Spinal cord (tissue), 10 donors: ENCODE measurements around the gene PLEKHG5. TPM values are rescaled to one million over a fixed set of nuclear protein-coding genes. Genes with fewer than 3 reads are reported as not detected.
"Not testable (repeated sequence)": the region's sequence is repeated elsewhere in the genome, so short reads cannot be mapped to it uniquely, and the experiment has no call there.

Experiments
- DNase-seq, 6 donors: peaks; one replicate each; pipeline versions ENCODE4 v3.0.0 to v3.0.0-alpha.2; 2013 to 2015; ENCODE audit warnings: low spot score in 6 of 6, low read depth in 4 of 6
- H3K27ac ChIP-seq: one replicate; pipeline ENCODE4 v1.5.1; 2013; ENCODE audit warnings: low read depth, low read length, control low read depth
- H3K27me3 ChIP-seq: one replicate; pipeline ENCODE4 v1.6.1; 2013; ENCODE audit warnings: low read length; ENCODE audit not compliant: control insufficient read depth, insufficient read depth
- H3K36me3 ChIP-seq: one replicate; pipeline ENCODE4 v1.6.1; 2013; ENCODE audit warnings: low read length; ENCODE audit not compliant: control insufficient read depth, insufficient read depth
- H3K4me1 ChIP-seq: one replicate; pipeline ENCODE4 v1.6.1; 2013; ENCODE audit warnings: low read length; ENCODE audit not compliant: control insufficient read depth, insufficient read depth
- H3K4me3 ChIP-seq: one replicate; pipeline ENCODE4 v1.5.1; 2013; ENCODE audit warnings: low read depth, low read length, control low read depth
- H3K9me3 ChIP-seq: one replicate; pipeline ENCODE4 v1.6.1; 2013; ENCODE audit warnings: low read length; ENCODE audit not compliant: control insufficient read depth, insufficient read depth
- WGBS: methylation state at CpG from one replicate; pipeline ENCODE4 v1.1.5; 2013; ENCODE audit warnings: missing lambda C conversion rate; ENCODE audit not compliant: insufficient coverage; 5-methylcytosine and 5-hydroxymethylcytosine counted together
- polyA plus RNA-seq, 2 donors: library from polyadenylated mRNA; unstranded; fragments of 120-200 nt; gene quantifications; one replicate each; pipeline ENCODE4 v1.2.1, GENCODE V29; 2013; ENCODE audit not compliant: insufficient read length in 2 of 2
- total RNA-seq, 2 donors: library from RNA; depleted of rRNA in 1 of 2; stranded (reverse); fragments of 120-200 nt in 1 of 2; fragments of >200 nt in 1 of 2; gene quantifications; one replicate each; pipeline versions ENCODE4 v1.2.3 to v1.2.4, GENCODE V29; 2013 to 2014
- donor health status: healthy.

The PLEKHG5 gene
- total and polyA plus RNA-seq, 4 donors = 12.9 to 32.9 (median 22.7) TPM

DNA sequence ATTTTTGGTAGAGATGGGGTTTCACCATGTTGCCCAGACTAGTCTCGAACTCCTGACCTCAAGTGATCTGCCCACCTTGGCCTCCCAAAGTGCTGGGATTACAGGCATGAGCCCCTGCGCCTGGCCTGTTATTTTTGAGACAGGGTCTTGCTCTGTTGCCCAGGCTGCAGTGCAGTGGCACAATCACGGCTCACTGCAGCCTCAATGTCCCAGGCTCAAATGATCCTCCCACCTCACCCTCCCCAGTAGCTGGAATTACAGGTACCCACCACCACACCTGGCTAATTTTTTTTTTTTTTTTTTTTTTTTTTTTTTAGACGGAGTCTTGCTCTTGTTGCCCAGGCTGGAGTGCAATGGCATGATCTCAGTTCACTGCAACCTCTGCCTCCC lies 2.4 kb upstream of the PLEKHG5 start:
- H3K27ac ChIP-seq, H3K9me3 ChIP-seq, H3K4me3 ChIP-seq, DNase-seq, H3K27me3 ChIP-seq: not testable (repeated sequence)
- 100% methylated on average over 1 of the region's 4 CpGs for WGBS
- Histone ChIP-seq H3K36me3 (peaks cover 19% of the 10 kb centered on the region), H3K4me1 (peaks cover 74% of the 10 kb centered on the region)

DNA sequence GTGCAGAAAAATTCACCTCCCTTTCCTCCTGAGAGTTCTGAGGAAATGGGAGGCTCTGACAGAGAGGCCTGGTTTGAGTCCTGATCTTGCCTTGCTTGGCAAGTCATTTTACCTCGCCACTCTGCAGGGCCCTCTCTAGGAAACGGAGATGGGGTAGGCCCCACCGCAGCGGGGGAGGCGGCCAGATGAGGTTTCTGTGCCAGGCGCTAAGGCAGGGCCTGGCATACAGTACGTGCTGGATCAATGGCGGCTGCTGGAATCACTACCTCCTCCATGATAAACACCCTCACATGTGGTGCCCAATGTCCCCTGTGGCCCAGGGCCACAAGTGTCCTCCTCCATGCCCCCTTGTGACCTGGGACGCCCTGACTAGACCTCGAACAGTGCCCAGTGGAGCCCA lies 499 bp upstream of the PLEKHG5 start:
- Histone ChIP-seq H3K36me3 (peaks cover 22% of the 10 kb centered on the region), H3K9me3 (no peaks in the 10 kb centered on the region), H3K4me1 (peaks cover 61% of the 10 kb centered on the region), H3K27ac (no peak overlapping the region), H3K4me3 (no peak overlapping the region), H3K27me3 (peaks cover 3% of the 10 kb centered on the region)
- DNase-seq = no peak
- 68% methylated on average over 6 of the region's 10 CpGs for WGBS

DNA sequence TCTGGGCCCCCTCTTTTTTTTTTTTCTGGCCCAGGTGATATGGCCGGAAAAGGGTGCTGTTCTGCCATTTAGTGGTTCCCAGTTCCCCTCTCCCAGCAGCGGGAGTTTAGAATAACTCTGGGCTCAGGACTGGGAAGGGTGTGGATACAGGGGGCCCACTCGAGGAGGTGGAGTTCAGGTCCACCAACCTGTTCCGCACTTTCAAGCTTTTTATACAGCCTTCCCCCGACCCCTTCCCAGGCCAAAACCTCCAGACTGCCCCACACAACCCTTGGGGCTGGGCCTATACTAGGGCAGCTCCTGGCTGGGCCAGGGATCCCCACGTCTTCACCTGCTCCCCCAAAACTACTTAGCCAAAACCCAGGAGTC lies 402 bp downstream of the PLEKHG5 start:
- peaks cover 60% of the 10 kb centered on the region for H3K4me1 ChIP-seq
- H3K9me3 ChIP-seq = no peaks in the 10 kb centered on the region
- no peak overlapping the region for H3K27ac ChIP-seq
- no peak for DNase-seq
- WGBS = 49% methylated on average over 3 of the region's 6 CpGs
- peak overlapping the region; percentile 39 for H3K4me3 ChIP-seq
- H3K36me3 ChIP-seq = peaks cover 22% of the 10 kb centered on the region
- H3K27me3 ChIP-seq = peaks cover 4% of the 10 kb centered on the region

DNA sequence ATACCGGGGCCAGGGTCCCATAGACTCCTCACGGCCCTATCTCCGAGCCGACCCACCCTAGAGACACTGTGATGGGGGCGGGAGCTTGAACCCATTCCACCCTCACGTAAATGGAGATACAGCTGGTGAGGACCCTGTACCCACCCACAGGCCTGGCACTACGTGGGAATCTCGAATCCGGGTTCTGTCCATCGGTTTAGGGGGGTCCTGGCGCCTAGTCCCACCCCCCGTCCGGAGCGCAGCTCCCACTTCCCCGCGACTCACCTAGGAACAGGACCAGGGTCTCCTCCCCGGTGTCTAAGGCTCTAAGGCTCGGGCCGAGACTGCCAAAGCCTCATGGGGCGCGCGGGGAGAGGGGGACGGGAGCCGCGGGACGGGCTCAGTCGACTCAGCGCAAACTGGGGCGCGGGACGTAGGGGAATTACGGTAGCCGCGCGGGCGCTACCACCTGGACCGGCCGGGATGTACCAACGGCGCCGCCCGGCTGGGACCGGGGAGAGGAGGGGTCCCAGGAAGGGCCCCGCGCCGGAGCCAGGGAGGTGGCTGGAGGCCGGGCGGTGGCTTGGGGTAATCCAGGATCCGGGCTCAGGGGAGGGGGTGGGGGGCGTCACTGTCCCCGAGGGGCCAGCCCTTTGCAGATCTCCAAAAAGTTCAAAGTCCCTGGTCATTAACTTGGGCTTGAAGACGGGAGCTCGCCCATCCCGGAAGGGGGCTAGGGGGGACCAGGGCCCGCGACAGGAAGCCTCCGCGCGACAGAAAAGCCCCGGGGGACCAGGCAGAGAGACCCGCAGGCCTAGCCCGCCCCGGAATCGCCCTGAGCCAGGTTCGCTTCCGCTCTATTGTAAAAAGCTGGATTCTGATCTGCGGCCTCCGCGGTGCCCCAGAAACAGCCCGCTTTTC lies 1.0 kb downstream of the PLEKHG5 start:
- Histone ChIP-seq H3K36me3 (peaks cover 22% of the 10 kb centered on the region), H3K4me3 (peak overlapping the region; percentile 39), H3K27ac (no peak overlapping the region), H3K4me1 (peaks cover 59% of the 10 kb centered on the region), H3K9me3 (no peaks in the 10 kb centered on the region), H3K27me3 (peaks cover 9% of the 10 kb centered on the region)
- DNase-seq = peak in 2 of 6 donors; percentile 78 to 85
- under 1% methylated on average over 69 of the region's 70 CpGs for WGBS

DNA sequence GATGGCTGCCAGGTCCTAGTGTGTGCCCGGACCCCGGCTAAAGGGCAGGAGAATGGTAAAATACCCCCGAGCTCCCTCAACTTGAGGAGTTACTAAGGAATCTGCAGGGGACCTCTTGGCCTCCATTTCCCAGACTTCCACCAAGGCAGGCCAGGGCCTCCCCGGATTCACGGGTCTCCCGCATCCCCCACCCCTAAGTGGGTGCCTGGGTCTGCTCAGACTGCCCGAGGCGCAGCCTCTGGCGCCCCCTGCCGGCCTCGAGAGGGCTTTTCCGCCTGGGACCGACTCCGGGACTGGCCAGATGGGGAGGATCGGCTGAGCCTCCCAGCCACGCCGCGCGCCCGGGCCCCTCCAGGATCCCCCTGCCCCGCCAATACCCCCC lies 1.7 kb downstream of the PLEKHG5 start:
- Histone ChIP-seq H3K4me3 (peak overlapping the region; percentile 39), H3K27ac (no peak overlapping the region), H3K9me3 (no peaks in the 10 kb centered on the region), H3K4me1 (peaks cover 57% of the 10 kb centered on the region), H3K36me3 (peaks cover 19% of the 10 kb centered on the region), H3K27me3 (peaks cover 12% of the 10 kb centered on the region)
- WGBS = 9% methylated on average over 21 of the region's 21 CpGs
- peak in 2 of 6 donors; percentile 82 to 88 for DNase-seq

DNA sequence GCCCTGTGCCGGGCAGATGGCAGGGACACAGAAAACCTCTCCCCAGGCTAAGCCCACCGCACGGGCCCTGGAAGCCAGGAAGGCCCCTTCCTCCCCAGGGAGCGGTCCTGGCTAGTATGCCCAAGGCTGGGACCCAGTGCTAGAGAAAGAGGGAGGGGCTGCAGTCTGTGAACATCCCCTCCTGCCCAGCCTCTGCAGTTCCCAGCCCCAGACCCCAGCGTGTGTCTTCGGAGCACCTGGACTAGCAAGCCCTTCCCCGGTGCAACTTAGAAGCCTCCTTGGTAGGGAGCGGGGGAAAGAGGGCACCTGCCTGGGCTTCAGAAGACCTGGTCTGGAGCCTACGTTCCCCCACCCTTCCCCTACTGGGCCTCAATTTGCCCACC lies 2.1 kb downstream of the PLEKHG5 start:
- Histone ChIP-seq H3K27ac (no peak overlapping the region), H3K36me3 (peaks cover 16% of the 10 kb centered on the region), H3K9me3 (no peaks in the 10 kb centered on the region), H3K27me3 (peaks cover 12% of the 10 kb centered on the region), H3K4me3 (no peak overlapping the region), H3K4me1 (peaks cover 57% of the 10 kb centered on the region)
- 82% methylated on average over 9 of the region's 9 CpGs for WGBS
- DNase-seq = no peak

DNA sequence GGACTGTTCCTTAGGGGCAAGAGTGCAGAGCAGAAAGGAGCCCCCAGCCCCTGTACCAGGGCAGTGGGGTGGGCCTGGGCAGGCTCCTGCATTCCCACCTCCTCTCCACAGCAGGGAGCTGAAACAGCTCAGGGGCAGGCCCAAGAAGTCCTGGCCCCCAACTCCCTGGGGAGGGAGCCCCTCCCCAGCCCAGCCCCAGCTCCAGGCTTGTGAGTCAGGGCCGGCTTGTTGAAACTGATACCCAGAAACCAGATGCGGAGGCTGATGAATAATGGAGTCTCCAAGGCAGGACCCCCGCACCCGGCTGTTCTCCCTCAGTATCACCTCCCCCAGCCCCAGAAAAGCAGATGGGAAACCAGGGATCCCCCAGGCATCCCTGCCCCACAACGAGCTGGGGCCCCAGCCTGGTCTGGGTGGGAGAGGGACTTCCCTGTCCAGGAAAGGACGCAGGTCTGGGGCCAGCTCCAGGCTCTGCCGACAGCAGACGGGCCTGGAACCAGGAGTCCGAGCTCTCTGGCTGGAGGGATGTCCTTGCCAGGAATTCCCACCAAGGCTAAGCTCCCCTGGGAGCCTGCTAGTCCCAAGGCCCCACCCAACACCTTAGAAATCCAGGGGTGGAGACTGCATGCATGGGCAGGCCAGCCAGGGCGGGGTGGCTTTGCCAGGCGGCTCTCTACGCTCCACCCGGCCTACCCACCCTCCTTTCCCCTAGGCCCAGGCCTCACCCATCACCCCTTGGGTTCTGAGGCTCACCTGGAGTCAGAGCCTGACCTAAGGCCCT lies 2.7 kb downstream of the PLEKHG5 start:
- WGBS = 89% methylated on average over 10 of the region's 13 CpGs

DNA sequence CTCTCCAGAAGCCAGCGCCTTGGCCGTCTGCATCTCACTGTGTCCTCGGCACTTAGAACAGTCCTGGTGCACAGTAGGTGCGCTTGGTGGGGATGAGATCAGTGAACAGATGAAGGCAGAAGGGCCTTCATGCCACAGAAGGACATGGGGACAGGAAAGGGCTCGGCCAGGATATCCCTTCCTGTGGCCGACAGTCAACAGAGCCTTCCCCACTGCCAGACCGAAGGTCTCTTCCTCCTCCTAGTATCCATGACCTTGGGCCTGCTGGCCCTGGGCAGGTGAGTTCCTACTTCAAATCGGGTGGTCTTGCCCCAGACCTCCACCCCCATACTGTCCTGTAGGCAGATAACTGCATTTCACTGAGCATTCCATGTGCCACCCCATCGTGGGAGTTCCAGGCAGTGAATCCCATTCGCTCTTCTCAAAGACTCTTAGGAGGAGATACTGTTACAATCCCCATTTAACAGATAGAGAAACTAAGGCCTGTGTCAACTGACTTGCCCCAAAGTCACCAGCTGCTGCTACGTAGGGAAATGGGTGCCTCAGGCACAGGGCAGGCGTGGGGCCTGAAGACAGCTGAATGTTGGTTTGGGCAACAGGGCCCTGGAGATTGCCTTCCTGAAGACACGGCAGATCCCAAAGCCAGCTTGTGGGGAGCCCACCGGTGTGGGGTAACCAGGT lies 3.5 kb downstream of the PLEKHG5 start:
- WGBS = 90% methylated on average over 13 of the region's 14 CpGs
- Histone ChIP-seq H3K4me3 (no peak overlapping the region), H3K27me3 (peaks cover 14% of the 10 kb centered on the region), H3K36me3 (peaks cover 17% of the 10 kb centered on the region), H3K27ac (no peak overlapping the region), H3K9me3 (no peaks in the 10 kb centered on the region), H3K4me1 (peaks cover 64% of the 10 kb centered on the region)
- no peak for DNase-seq

More for the DNA sequence above, 2.7 kb downstream of the PLEKHG5 start:
- H3K27ac ChIP-seq = no peak overlapping the region
- H3K9me3 ChIP-seq = no peaks in the 10 kb centered on the region
- H3K4me1 ChIP-seq = peaks cover 61% of the 10 kb centered on the region
- H3K27me3 ChIP-seq = peaks cover 14% of the 10 kb centered on the region
- peaks cover 17% of the 10 kb centered on the region for H3K36me3 ChIP-seq
- H3K4me3 ChIP-seq = no peak overlapping the region
- no peak for DNase-seq

DNA sequence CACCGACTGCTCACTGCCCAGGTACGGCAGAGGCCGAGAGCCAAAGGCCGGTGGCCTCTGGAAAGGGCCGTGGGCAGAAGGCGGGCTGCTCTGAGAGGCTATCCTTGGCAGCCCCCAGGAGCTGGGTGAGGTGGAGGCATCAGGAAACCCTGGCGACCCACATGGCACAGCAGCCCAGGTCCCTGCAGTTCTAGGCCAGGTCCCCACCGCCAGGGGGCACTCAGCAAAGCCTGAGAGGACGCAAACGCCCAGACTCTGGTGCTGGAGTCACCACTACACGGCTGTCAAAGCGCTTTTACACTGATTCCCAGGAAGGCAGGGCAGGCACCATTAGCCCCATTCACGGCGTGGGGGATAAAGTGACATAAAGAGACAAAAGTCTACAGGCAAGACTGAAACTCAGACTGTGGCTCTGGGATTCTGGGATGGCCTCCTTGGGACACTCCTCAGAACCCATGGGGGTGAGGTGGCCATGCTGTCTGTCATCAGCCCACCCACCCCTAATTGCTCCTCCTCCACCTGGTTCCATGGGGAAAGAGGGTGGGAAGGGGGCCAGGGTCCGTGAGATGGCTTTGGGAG lies 4.9 kb downstream of the PLEKHG5 start:
- no peak overlapping the region for H3K4me3 ChIP-seq
- H3K27me3 ChIP-seq = peaks cover 14% of the 10 kb centered on the region
- peak in 4 of 6 donors; percentile 54 to 94 (median 84) for DNase-seq
- no peak overlapping the region for H3K27ac ChIP-seq
- peaks cover 13% of the 10 kb centered on the region for H3K36me3 ChIP-seq
- peaks cover 57% of the 10 kb centered on the region for H3K4me1 ChIP-seq
- WGBS = 7% methylated on average over 14 of the region's 15 CpGs
- no peaks in the 10 kb centered on the region for H3K9me3 ChIP-seq
